CD4-positive, alpha-beta memory T cell (primary cell): ENCODE measurements around the gene TRIM65. TPM values are rescaled to one million over a fixed set of nuclear protein-coding genes. Genes with fewer than 3 reads are reported as not detected.

Experiments
- CTCF ChIA-PET: fragments of 350-600 bp; sonication (Branson Sonifier 250); formaldehyde crosslinking; loops from one replicate; lab custom pipeline; 2021; ENCODE audit warnings: inconsistent platforms; ENCODE audit not compliant: partially characterized antibody; lab: Charles Lee
- POLR2A ChIA-PET: fragments of 350-600 bp; sonication (Branson Sonifier 250); formaldehyde crosslinking; loops from one replicate; lab custom pipeline; 2021; ENCODE audit not compliant: partially characterized antibody; lab: Charles Lee
- DNase-seq, 5 donors: peaks; one replicate each; pipeline versions ENCODE4 v3.0.0 to v3.0.0-alpha.2; 2020 to 2022; ENCODE audit warnings: mixed read lengths in 1 of 5
- H3K27ac ChIP-seq: one replicate; pipeline ENCODE4 v1.7.0; 2013; ENCODE audit warnings: low read depth, low read length
- H3K27me3 ChIP-seq: 2 replicates; pipeline ENCODE4 v1.7.0; 2013; ENCODE audit warnings: mild to moderate bottlenecking, low read length, moderate library complexity; ENCODE audit not compliant: insufficient read depth
- H3K36me3 ChIP-seq: 2 replicates; pipeline ENCODE4 v1.7.0; 2013; ENCODE audit warnings: mild to moderate bottlenecking, low read length, moderate library complexity; ENCODE audit not compliant: insufficient read depth
- H3K4me1 ChIP-seq: 2 replicates; pipeline ENCODE4 v1.7.0; 2013; ENCODE audit warnings: mild to moderate bottlenecking, low read length, moderate library complexity; ENCODE audit not compliant: insufficient read depth
- H3K4me3 ChIP-seq, 2 donors: one replicate each; pipeline ENCODE4 v1.7.0; 2013; ENCODE audit warnings: low read length in 2 of 2, mild to moderate bottlenecking in 1 of 2
- H3K9me3 ChIP-seq, 2 donors: one replicate each; pipeline ENCODE4 v1.7.0; 2013; ENCODE audit warnings: low read length in 2 of 2, control low read depth in 1 of 2; ENCODE audit not compliant: control insufficient read depth in 1 of 2
- H3K27ac Mint-ChIP-seq, 7 donors: one replicate each; pipeline ENCODE4 v1.8.0; 2020 to 2021; ENCODE audit warnings: mixed read lengths in 7 of 7, mild to moderate bottlenecking in 6 of 7, inconsistent platforms in 3 of 7, moderate library complexity in 3 of 7
- H3K27me3 Mint-ChIP-seq, 2 donors: one replicate each; pipeline ENCODE4 v1.8.0; 2020 to 2021; ENCODE audit warnings: mixed read lengths in 2 of 2
- H3K36me3 Mint-ChIP-seq, 2 donors: one replicate each; pipeline ENCODE4 v1.8.0; 2020 to 2021; ENCODE audit warnings: mixed read lengths in 2 of 2, inconsistent platforms in 1 of 2, mild to moderate bottlenecking in 1 of 2
- H3K4me1 Mint-ChIP-seq, 4 donors: one replicate each; pipeline ENCODE4 v1.8.0; 2020 to 2021; ENCODE audit warnings: mixed read lengths in 4 of 4, mild to moderate bottlenecking in 1 of 4
- H3K4me3 Mint-ChIP-seq, 8 donors: one replicate each; pipeline ENCODE4 v1.8.0; 2020 to 2021; ENCODE audit warnings: mixed read lengths in 8 of 8, mild to moderate bottlenecking in 7 of 8, moderate library complexity in 6 of 8, inconsistent platforms in 3 of 8
- H3K9me3 Mint-ChIP-seq, 8 donors: one replicate each; pipeline ENCODE4 v1.8.0; 2020 to 2021; ENCODE audit warnings: mixed read lengths in 8 of 8, mild to moderate bottlenecking in 5 of 8, inconsistent platforms in 3 of 8, moderate library complexity in 1 of 8
- intact Hi-C: fragments of 100-400 bp; cut with micrococcal nuclease; formaldehyde crosslinking; loops from one replicate; pipeline ENCODE4 v1.15.1; 2023
- polyA plus RNA-seq, 2 donors: library from polyadenylated mRNA; unstranded; fragments of 300-500 nt; fragmentation: Illumina TruSeq; gene quantifications; one replicate each; pipeline ENCODE4 v1.2.3, GENCODE V29; 2021
- total RNA-seq, 2 experiments: library from RNA; stranded (reverse); gene quantifications; one replicate each; pipeline ENCODE4 v1.2.3, GENCODE V29; 2021

Gene TRIM65
- total and polyA plus RNA-seq, 4 experiments from 2014 or later: 17.7 to 36.9 (median 32.6) TPM

GRCh38 chr17:75925103-75925502 is 28.4 kb upstream of the TRIM65 start:
- Mint-ChIP-seq H3K9me3 (no peaks in the 10 kb centered on the region), H3K27me3 (no peaks in the 10 kb centered on the region), H3K4me1 (peaks cover 0 to 5% (median 0%) of the 10 kb centered on the region in 4 donors), H3K4me3 (no peak overlapping the region), H3K36me3 (peaks cover 0 to 3% of the 10 kb centered on the region in 2 donors), H3K27ac (no peak overlapping the region)
- H3K27me3 ChIP-seq: no peaks in the 10 kb centered on the region
- no peaks in the 10 kb centered on the region for H3K36me3 ChIP-seq
- H3K4me1 ChIP-seq: no peaks in the 10 kb centered on the region
- no peak overlapping the region for H3K4me3 ChIP-seq
- intact Hi-C loops: no loop called here
- CTCF ChIA-PET: interaction anchor here (1.6 kb wide), 1 partner anchor 20 kb away, joined by 5 read pairs; no protein-coding TSS in a partner anchor
- H3K27ac ChIP-seq: no peak overlapping the region
- H3K9me3 ChIP-seq: no peaks in the 10 kb centered on the region
- DNase-seq: no peak
- POLR2A ChIA-PET: no interaction called here

DNA sequence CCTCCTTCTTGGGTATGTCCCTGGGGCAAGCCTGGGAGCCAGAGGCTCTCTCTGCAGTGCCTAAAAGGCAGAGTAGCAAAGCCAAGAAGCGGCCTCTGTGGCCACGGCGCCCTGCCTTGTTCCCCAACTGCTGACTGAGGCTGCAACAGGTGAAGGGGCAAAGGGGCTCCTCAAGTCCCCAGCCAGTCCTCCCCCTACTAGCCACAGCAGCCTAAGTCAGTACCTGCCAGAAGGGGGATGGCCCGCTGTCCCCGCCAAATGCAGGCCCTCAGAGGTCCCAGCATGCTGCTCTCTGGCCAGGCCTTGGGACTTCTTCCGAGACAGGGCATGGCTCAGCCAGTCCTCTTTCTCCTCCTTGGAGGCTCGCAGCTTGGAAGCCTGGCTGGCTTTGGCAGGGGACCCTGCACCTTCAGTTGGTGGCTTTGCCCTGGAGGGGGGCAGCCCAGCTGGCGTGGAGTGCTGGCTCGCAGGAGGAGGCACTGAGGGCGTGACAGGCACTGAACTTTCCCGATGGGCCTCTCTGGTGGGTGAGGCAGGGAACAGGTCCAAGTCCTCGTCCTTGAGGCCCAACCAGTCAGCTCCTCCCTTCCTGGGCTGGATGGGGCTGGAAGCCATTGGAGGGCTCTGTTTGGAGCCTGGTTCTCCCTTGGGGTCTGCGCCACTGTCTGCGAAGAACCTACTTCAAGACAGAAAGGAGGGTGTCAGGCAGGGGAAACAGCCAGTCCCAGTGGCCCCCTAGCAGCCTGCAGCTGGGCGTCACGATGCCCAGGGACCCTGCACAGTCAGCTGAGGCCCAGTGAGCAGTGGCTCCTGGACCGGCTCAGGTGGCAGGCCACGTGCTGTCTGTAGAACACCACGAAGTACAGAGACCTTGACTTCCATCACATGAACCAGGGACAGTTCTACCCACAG is 26.5 kb upstream of the TRIM65 start:
- Histone ChIP-seq H3K27me3 (no peaks in the 10 kb centered on the region), H3K27ac (no peak overlapping the region), H3K4me1 (no peaks in the 10 kb centered on the region), H3K36me3 (no peaks in the 10 kb centered on the region), H3K9me3 (no peaks in the 10 kb centered on the region), H3K4me3 (no peak overlapping the region)
- no peak for DNase-seq
- intact Hi-C loops: no loop called here
- H3K4me3 Mint-ChIP-seq: no peak overlapping the region
- H3K4me1 Mint-ChIP-seq: peaks cover 0 to 8% (median 0%) of the 10 kb centered on the region in 4 donors
- no peaks in the 10 kb centered on the region for H3K27me3 Mint-ChIP-seq
- CTCF ChIA-PET: no interaction called here
- POLR2A ChIA-PET: no interaction called here
- peaks cover 0 to 5% of the 10 kb centered on the region in 2 donors for H3K36me3 Mint-ChIP-seq
- no peaks in the 10 kb centered on the region for H3K9me3 Mint-ChIP-seq
- H3K27ac Mint-ChIP-seq: peak overlapping the region in 3 of 7 donors; percentile 37 to 63 (median 42)

- no peak overlapping the region for H3K4me3 Mint-ChIP-seq
- ChIA-PET POLR2A (no interaction called here), CTCF (interaction anchor here (0.6 kb wide), 1 partner anchor 10 kb away, joined by 3 read pairs; no protein-coding TSS in a partner anchor)
- H3K4me1 Mint-ChIP-seq: peaks cover 0 to 7% (median under 1%) of the 10 kb centered on the region in 4 donors
- no peak for DNase-seq
- H3K36me3 Mint-ChIP-seq: peaks cover 0 to 5% of the 10 kb centered on the region in 2 donors
- H3K27ac Mint-ChIP-seq: peak overlapping the region in 1 of 7 donors; percentile 24
- no peak overlapping the region for H3K4me3 ChIP-seq
- no peak overlapping the region for H3K27ac ChIP-seq
- intact Hi-C loops: no loop called here
- no peaks in the 10 kb centered on the region for H3K9me3 Mint-ChIP-seq
- no peaks in the 10 kb centered on the region for H3K9me3 ChIP-seq
- no peaks in the 10 kb centered on the region for H3K4me1 ChIP-seq
- no peaks in the 10 kb centered on the region for H3K36me3 ChIP-seq
- no peaks in the 10 kb centered on the region for H3K27me3 ChIP-seq
- no peaks in the 10 kb centered on the region for H3K27me3 Mint-ChIP-seq
Observed at GRCh38 chr17:75922173-75922961, 25.6 kb upstream of the TRIM65 start.

GRCh38 chr17:75921596-75921995 is 24.8 kb upstream of the TRIM65 start:
- Histone ChIP-seq H3K4me1 (no peaks in the 10 kb centered on the region), H3K27me3 (no peaks in the 10 kb centered on the region), H3K4me3 (no peak overlapping the region), H3K36me3 (no peaks in the 10 kb centered on the region), H3K9me3 (no peaks in the 10 kb centered on the region), H3K27ac (no peak overlapping the region)
- intact Hi-C loops: no loop called here
- H3K27me3 Mint-ChIP-seq: no peaks in the 10 kb centered on the region
- CTCF ChIA-PET: interaction anchor here (0.6 kb wide), 1 partner anchor 11 kb away, joined by 3 read pairs; no protein-coding TSS in a partner anchor
- POLR2A ChIA-PET: no interaction called here
- no peak overlapping the region for H3K4me3 Mint-ChIP-seq
- DNase-seq: no peak
- peaks cover 0 to 11% (median 4%) of the 10 kb centered on the region in 4 donors for H3K4me1 Mint-ChIP-seq
- no peaks in the 10 kb centered on the region for H3K9me3 Mint-ChIP-seq
- H3K36me3 Mint-ChIP-seq: peaks cover 4 to 9% of the 10 kb centered on the region in 2 donors
- H3K27ac Mint-ChIP-seq: no peak overlapping the region

DNA sequence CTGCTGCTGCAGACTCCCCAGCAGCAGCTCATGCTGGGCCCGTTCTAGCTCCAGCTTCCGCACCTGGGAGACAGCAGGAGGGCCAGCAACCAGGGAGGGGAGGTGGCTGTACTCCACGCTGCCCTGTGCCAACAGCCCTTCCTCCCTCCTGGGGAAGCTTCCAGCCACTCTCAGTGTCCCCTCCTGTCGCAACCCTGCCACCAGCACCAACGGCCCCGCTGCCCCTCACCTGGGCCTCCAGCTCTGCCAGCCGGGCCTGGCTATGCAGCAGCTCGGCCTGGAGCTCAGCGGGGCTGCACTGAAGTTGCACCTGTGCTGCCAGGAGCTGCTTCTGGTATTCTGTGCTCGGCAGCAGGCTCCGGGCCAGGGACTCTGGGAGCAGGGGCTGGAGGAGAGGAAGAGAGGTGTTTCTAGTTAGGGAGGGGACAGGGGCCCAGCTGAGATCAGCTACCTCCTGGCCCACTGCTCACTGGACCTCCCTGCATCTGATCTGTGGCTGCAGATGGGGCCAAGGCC is 23.4 kb upstream of the TRIM65 start:
- H3K27me3 Mint-ChIP-seq: no peaks in the 10 kb centered on the region
- no peak for DNase-seq
- intact Hi-C loops: no loop called here
- ChIA-PET POLR2A (interaction anchor here (1.1 kb wide), 1 partner anchor 21 kb away, joined by 3 read pairs; the partner anchor contains the start of gene FBF1), CTCF (no interaction called here)
- Histone ChIP-seq H3K9me3 (no peaks in the 10 kb centered on the region), H3K4me1 (no peaks in the 10 kb centered on the region), H3K27me3 (no peaks in the 10 kb centered on the region), H3K27ac (no peak overlapping the region), H3K4me3 (no peak overlapping the region), H3K36me3 (no peaks in the 10 kb centered on the region)
- no peaks in the 10 kb centered on the region for H3K9me3 Mint-ChIP-seq
- H3K4me1 Mint-ChIP-seq: peaks cover 0 to 11% (median 4%) of the 10 kb centered on the region in 4 donors
- peaks cover 4 to 9% of the 10 kb centered on the region in 2 donors for H3K36me3 Mint-ChIP-seq
- H3K27ac Mint-ChIP-seq: no peak overlapping the region
- no peak overlapping the region for H3K4me3 Mint-ChIP-seq

- no peaks in the 10 kb centered on the region for H3K9me3 ChIP-seq
- no peak overlapping the region for H3K4me3 ChIP-seq
- H3K27me3 Mint-ChIP-seq: no peaks in the 10 kb centered on the region
- no peaks in the 10 kb centered on the region for H3K27me3 ChIP-seq
- H3K27ac Mint-ChIP-seq: peak overlapping the region in 1 of 7 donors; percentile 61
- H3K4me1 Mint-ChIP-seq: peaks cover 0 to 11% (median 4%) of the 10 kb centered on the region in 4 donors
- no peaks in the 10 kb centered on the region for H3K9me3 Mint-ChIP-seq
- CTCF ChIA-PET: no interaction called here
- POLR2A ChIA-PET: interaction anchor here (1.1 kb wide), 1 partner anchor 21 kb away, joined by 3 read pairs; the partner anchor contains the start of gene FBF1
- no peaks in the 10 kb centered on the region for H3K36me3 ChIP-seq
- H3K4me1 ChIP-seq: no peaks in the 10 kb centered on the region
- peaks cover 4 to 10% of the 10 kb centered on the region in 2 donors for H3K36me3 Mint-ChIP-seq
- H3K27ac ChIP-seq: no peak overlapping the region
- DNase-seq: no peak
- intact Hi-C loops: no loop called here
- no peak overlapping the region for H3K4me3 Mint-ChIP-seq
Observed at GRCh38 chr17:75919611-75920010, 22.9 kb upstream of the TRIM65 start.
